ENCODE measurements around the gene ARF6. TPM values are rescaled to one million over a fixed set of nuclear protein-coding genes. Genes with fewer than 3 reads are reported as not detected.

The ARF6 gene
- polyA plus RNA-seq, 1 donor (not counting 4 experiments of a cell fraction or from before 2014, with no cell fraction given), result 53.4 TPM

GRCh38 chr14:49875640-49876198 lies 17.2 kb upstream of the ARF6 start:
- no peak for FAIRE-seq

GRCh38 chr14:49876563-49877127 lies 16.2 kb upstream of the ARF6 start:
- no peak overlapping the region for H3K4me3 ChIP-seq (ENCODE audit: control insufficient read depth in 2 of 3, extremely low read depth in 1 of 3, insufficient read depth in 2 of 3, low read depth in 1 of 3, low read length in 3 of 3)
- dilution Hi-C loops (cut with MboI; ENCODE audit: extremely low pct_ligation_motif_present, low sequenced_read_pairs), result no loop called here
- no peak overlapping the region for H3K4me2 ChIP-seq (ENCODE audit: control insufficient read depth, extremely low read depth, insufficient read depth, low read depth, low read length)
- FAIRE-seq (no peak), DNase-seq (ENCODE audit: low read depth, low spot score) (no peak)
- H3K27ac ChIP-seq (ENCODE audit: control insufficient read depth, insufficient read depth, low read length), result no peak overlapping the region
- H3K9me3 ChIP-seq (ENCODE audit: control insufficient read depth, low read depth, low read length), result no peaks in the 10 kb centered on the region
- TF ChIP-seq CTCF (optimal IDR thresholded peaks at IDR 0.05 in 1 of 3, IDR thresholded peaks at IDR 0.05 in 1 of 3, conservative IDR thresholded peaks at IDR 0.05 in 1 of 3; ENCODE audit: extremely low read depth in 1 of 3, insufficient read depth in 2 of 3, low read length in 3 of 3) (no peak), EZH2 (IDR thresholded peaks at IDR 0.05; ENCODE audit: low read length) (no peak)
- no peaks in the 10 kb centered on the region for H3K27me3 ChIP-seq (ENCODE audit: control insufficient read depth, extremely low read depth, insufficient read depth, low read length)
- no peaks in the 10 kb centered on the region for H3K36me3 ChIP-seq (ENCODE audit: control insufficient read depth in 2 of 2, extremely low read depth in 1 of 2, insufficient read depth in 2 of 2, low read length in 2 of 2)
- H3K79me2 ChIP-seq (ENCODE audit: control insufficient read depth, insufficient read depth, low read length), result no peaks in the 10 kb centered on the region
- H3K9ac ChIP-seq (ENCODE audit: control insufficient read depth, extremely low read depth, insufficient read depth, low read length), result no peak overlapping the region
- no peaks in the 10 kb centered on the region for H4K20me1 ChIP-seq (ENCODE audit: control insufficient read depth, extremely low read depth, insufficient read depth, low read length)
- H3K9me1 ChIP-seq (ENCODE audit: control insufficient read depth, extremely low read depth, insufficient read depth, low read length), result no peaks in the 10 kb centered on the region
- H2AFZ ChIP-seq (ENCODE audit: control insufficient read depth, low read length), result no peak overlapping the region
- peaks cover 12% of the 10 kb centered on the region for H3K4me1 ChIP-seq (ENCODE audit: control insufficient read depth, extremely low read depth, insufficient read depth, low read length)

More at GRCh38 chr14:49875640-49876198, 17.2 kb upstream of the ARF6 start:
- Histone ChIP-seq H3K9ac (ENCODE audit: control insufficient read depth, extremely low read depth, insufficient read depth, low read length) (no peak overlapping the region), H4K20me1 (ENCODE audit: control insufficient read depth, extremely low read depth, insufficient read depth, low read length) (no peaks in the 10 kb centered on the region), H3K4me3 (ENCODE audit: control insufficient read depth in 2 of 3, extremely low read depth in 1 of 3, insufficient read depth in 2 of 3, low read depth in 1 of 3, low read length in 3 of 3) (no peak overlapping the region), H3K9me1 (ENCODE audit: control insufficient read depth, extremely low read depth, insufficient read depth, low read length) (no peaks in the 10 kb centered on the region), H3K9me3 (ENCODE audit: control insufficient read depth, low read depth, low read length) (no peaks in the 10 kb centered on the region), H3K4me1 (ENCODE audit: control insufficient read depth, extremely low read depth, insufficient read depth, low read length) (peaks cover 8% of the 10 kb centered on the region), H3K79me2 (ENCODE audit: control insufficient read depth, insufficient read depth, low read length) (no peaks in the 10 kb centered on the region), H3K4me2 (ENCODE audit: control insufficient read depth, extremely low read depth, insufficient read depth, low read depth, low read length) (no peak overlapping the region), H3K36me3 (ENCODE audit: control insufficient read depth in 2 of 2, extremely low read depth in 1 of 2, insufficient read depth in 2 of 2, low read length in 2 of 2) (no peaks in the 10 kb centered on the region), H3K27ac (ENCODE audit: control insufficient read depth, insufficient read depth, low read length) (no peak overlapping the region), H2AFZ (ENCODE audit: control insufficient read depth, low read length) (no peak overlapping the region), H3K27me3 (ENCODE audit: control insufficient read depth, extremely low read depth, insufficient read depth, low read length) (no peaks in the 10 kb centered on the region)
- dilution Hi-C loops (cut with MboI; ENCODE audit: extremely low pct_ligation_motif_present, low sequenced_read_pairs), result no loop called here
- no peak for DNase-seq (ENCODE audit: low read depth, low spot score)
- no peak for TF ChIP-seq CTCF (optimal IDR thresholded peaks at IDR 0.05 in 1 of 3, IDR thresholded peaks at IDR 0.05 in 1 of 3, conservative IDR thresholded peaks at IDR 0.05 in 1 of 3; ENCODE audit: extremely low read depth in 1 of 3, insufficient read depth in 2 of 3, low read length in 3 of 3)
- no peak for TF ChIP-seq EZH2 (IDR thresholded peaks at IDR 0.05; ENCODE audit: low read length)

All from keratinocyte (primary cell).